ENCODE data around the gene NTHL1. TPM values are rescaled to one million over a fixed set of nuclear protein-coding genes. Genes with fewer than 3 reads are reported as not detected.

The NTHL1 gene
- total and polyA plus RNA-seq, 2 of the 13 experiments (the other 11 are each of a cell fraction or from before 2014, with no cell fraction given) = 47.5 to 64.9 TPM

DNA sequence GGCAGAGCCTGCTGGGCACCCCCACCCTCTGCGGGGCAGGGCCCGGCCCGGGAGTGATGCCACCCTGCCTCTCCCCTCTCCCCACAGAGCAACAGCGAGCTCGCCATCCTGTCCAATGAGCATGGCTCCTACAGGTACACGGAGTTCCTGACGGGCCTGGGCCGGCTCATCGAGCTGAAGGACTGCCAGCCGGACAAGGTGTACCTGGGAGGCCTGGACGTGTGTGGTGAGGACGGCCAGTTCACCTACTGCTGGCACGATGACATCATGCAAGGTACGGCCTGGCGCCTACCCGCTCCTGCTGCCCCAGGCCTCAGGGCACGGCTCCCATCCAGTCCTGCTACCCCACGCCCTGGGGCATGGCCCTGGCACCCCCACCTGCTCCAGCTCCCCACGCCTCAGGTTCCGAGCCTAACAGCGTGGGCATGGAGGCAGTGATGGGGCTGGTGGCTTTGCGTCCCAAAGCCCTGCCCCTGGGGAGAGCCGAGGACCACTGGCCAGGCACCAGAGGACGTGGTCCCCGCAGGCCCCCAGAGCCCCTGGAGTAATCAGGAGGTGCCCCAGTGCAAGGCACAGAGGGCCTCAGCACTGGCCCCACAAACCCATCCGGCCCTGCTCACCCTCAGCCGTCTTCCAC is 38.6 kb upstream of the NTHL1 start (continued):
- TF ChIP-seq RNF219 (CRISPR knock-in tag; IDR thresholded peaks at IDR 0.05) (no peak), ZNF670 (CRISPR knock-in tag; IDR thresholded peaks at IDR 0.05; ENCODE audit: borderline replicate concordance) (no peak), ERF (CRISPR knock-in tag; IDR thresholded peaks at IDR 0.05) (no peak), FOXM1 (CRISPR knock-in tag; IDR thresholded peaks at IDR 0.05) (no peak), ATF7 (IDR thresholded peaks at IDR 0.05) (peak; percentile 72), ATF7 (CRISPR knock-in tag; IDR thresholded peaks at IDR 0.05) (no peak), RBFOX2 (IDR thresholded peaks at IDR 0.05; ENCODE audit: low read depth, low read length) (0 out of 2 replicates have a peak, but pooled peaks have one; percentile 4), NR2F6 (IDR thresholded peaks at IDR 0.05) (no peak), NR2F6 (CRISPR knock-in tag; IDR thresholded peaks at IDR 0.05) (no peak), ZNF496 (CRISPR knock-in tag; IDR thresholded peaks at IDR 0.05; ENCODE audit: insufficient replicate concordance) (no peak), ZNF326 (CRISPR knock-in tag; IDR thresholded peaks at IDR 0.05; ENCODE audit: borderline replicate concordance) (no peak)
- TF ChIP-seq, protein P1, sequence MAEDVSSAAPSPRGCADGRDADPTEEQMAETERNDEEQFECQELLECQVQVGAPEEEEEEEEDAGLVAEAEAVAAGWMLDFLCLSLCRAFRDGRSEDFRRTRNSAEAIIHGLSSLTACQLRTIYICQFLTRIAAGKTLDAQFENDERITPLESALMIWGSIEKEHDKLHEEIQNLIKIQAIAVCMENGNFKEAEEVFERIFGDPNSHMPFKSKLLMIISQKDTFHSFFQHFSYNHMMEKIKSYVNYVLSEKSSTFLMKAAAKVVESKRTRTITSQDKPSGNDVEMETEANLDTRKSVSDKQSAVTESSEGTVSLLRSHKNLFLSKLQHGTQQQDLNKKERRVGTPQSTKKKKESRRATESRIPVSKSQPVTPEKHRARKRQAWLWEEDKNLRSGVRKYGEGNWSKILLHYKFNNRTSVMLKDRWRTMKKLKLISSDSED (CRISPR knock-in tag; IDR thresholded peaks at IDR 0.05) = no peak
